Urinary bladder (tissue), 4 donors: Measurements from ENCODE around the gene CAPN12. TPM values are rescaled to one million over a fixed set of nuclear protein-coding genes. Genes with fewer than 3 reads are reported as not detected.
"Not testable (repeated sequence)": the region's sequence is repeated elsewhere in the genome, so short reads cannot be mapped to it uniquely, and the experiment has no call there.

Source experiments
- DNase-seq: peaks from one replicate; pipeline ENCODE4 v3.0.0-alpha.2; 2015; ENCODE audit errors: extremely low spot score
- H3K27ac ChIP-seq: one replicate; pipeline ENCODE4 v1.5.1; 2013; ENCODE audit warnings: low read depth, mild to moderate bottlenecking, moderate library complexity
- H3K36me3 ChIP-seq: one replicate; pipeline ENCODE4 v1.6.1; 2013; ENCODE audit warnings: mild to moderate bottlenecking, moderate library complexity; ENCODE audit not compliant: insufficient read depth
- H3K4me1 ChIP-seq: one replicate; pipeline ENCODE4 v1.6.1; 2013; ENCODE audit warnings: mild to moderate bottlenecking, moderate library complexity; ENCODE audit not compliant: insufficient read depth
- H3K4me3 ChIP-seq: one replicate; pipeline ENCODE4 v1.5.1; 2013; ENCODE audit warnings: low read depth, low read length
- WGBS: extraction: QIAGEN DNeasy Blood & Tissue Kit; methylation state at CpG from one replicate; pipeline ENCODE4 v1.1.7; 2013; 5-methylcytosine and 5-hydroxymethylcytosine counted together
- polyA plus RNA-seq: library from polyadenylated mRNA; stranded (reverse); fragments of 200-250 nt; gene quantifications from one replicate; pipeline ENCODE4 v1.2.3, GENCODE V29; 2013
- total RNA-seq: library from RNA; depleted of rRNA; stranded (reverse); fragments of >200 nt; gene quantifications from one replicate; pipeline ENCODE4 v1.2.3, GENCODE V29; 2014
- donor health status: healthy with polysubstance abuse.
- donor health status: healthy.

The CAPN12 gene
- total and polyA plus RNA-seq, 2 donors = 1.4 to 3.2 TPM

GRCh38 chr19:38761884-38762389 lies 17.7 kb upstream of the CAPN12 start:
- not testable (repeated sequence) for H3K4me3 ChIP-seq, H3K4me1 ChIP-seq, DNase-seq, H3K36me3 ChIP-seq, H3K27ac ChIP-seq
- 95% methylated on average over 9 of the region's 9 CpGs for WGBS

- 78% methylated on average over 6 of the region's 6 CpGs for WGBS
- not testable (repeated sequence) for H3K4me1 ChIP-seq, DNase-seq, H3K27ac ChIP-seq, H3K36me3 ChIP-seq, H3K4me3 ChIP-seq
These were observed 16.7 kb upstream of the CAPN12 start for GRCh38 chr19:38760805-38761517.

GRCh38 chr19:38759590-38760003 lies 15.3 kb upstream of the CAPN12 start:
- H3K4me3 ChIP-seq = no peak overlapping the region
- WGBS = 73% methylated on average over 10 of the region's 10 CpGs
- no peak for DNase-seq

GRCh38 chr19:38754196-38754595 lies 9.9 kb upstream of the CAPN12 start:
- 68% methylated on average over 2 of the region's 2 CpGs for WGBS
- H3K4me1 ChIP-seq, H3K36me3 ChIP-seq, H3K27ac ChIP-seq, DNase-seq, H3K4me3 ChIP-seq: not testable (repeated sequence)

More at GRCh38 chr19:38759590-38760003, 15.3 kb upstream of the CAPN12 start:
- Histone ChIP-seq H3K36me3 (no peaks in the 10 kb centered on the region), H3K27ac (no peak overlapping the region), H3K4me1 (no peaks in the 10 kb centered on the region)

- DNase-seq, H3K4me3 ChIP-seq, H3K4me1 ChIP-seq, H3K27ac ChIP-seq, H3K36me3 ChIP-seq: not testable (repeated sequence)
- WGBS = 78% methylated on average over 3 of the region's 3 CpGs
These were observed 9.5 kb upstream of the CAPN12 start for GRCh38 chr19:38753783-38754182.

- Histone ChIP-seq H3K4me3 (no peak overlapping the region), H3K36me3 (no peaks in the 10 kb centered on the region), H3K27ac (no peak overlapping the region), H3K4me1 (no peaks in the 10 kb centered on the region)
- DNase-seq = no peak
- 77% methylated on average over 7 of the region's 7 CpGs for WGBS
These were observed 1.0 kb upstream of the CAPN12 start for GRCh38 chr19:38745316-38745715.

- Histone ChIP-seq H3K27ac (no peak overlapping the region), H3K4me1 (no peaks in the 10 kb centered on the region), H3K4me3 (no peak overlapping the region), H3K36me3 (no peaks in the 10 kb centered on the region)
- no peak for DNase-seq
- 81% methylated on average over 6 of the region's 6 CpGs for WGBS
These were observed 600 bp upstream of the CAPN12 start for GRCh38 chr19:38744874-38745273.

GRCh38 chr19:38743394-38744297 lies 628 bp downstream of the CAPN12 start:
- WGBS = 69% methylated on average over 20 of the region's 20 CpGs
- Histone ChIP-seq H3K4me1 (no peaks in the 10 kb centered on the region), H3K27ac (no peak overlapping the region), H3K4me3 (no peak overlapping the region), H3K36me3 (no peaks in the 10 kb centered on the region)
- no peak for DNase-seq

GRCh38 chr19:38742906-38743305 lies 1.4 kb downstream of the CAPN12 start:
- Histone ChIP-seq H3K36me3 (no peaks in the 10 kb centered on the region), H3K4me3 (no peak overlapping the region), H3K27ac (no peak overlapping the region), H3K4me1 (no peaks in the 10 kb centered on the region)
- 88% methylated on average over 6 of the region's 6 CpGs for WGBS
- no peak for DNase-seq

GRCh38 chr19:38742296-38742695 lies 2.0 kb downstream of the CAPN12 start:
- Histone ChIP-seq H3K4me3 (no peak overlapping the region), H3K27ac (no peak overlapping the region), H3K4me1 (no peaks in the 10 kb centered on the region), H3K36me3 (no peaks in the 10 kb centered on the region)
- no peak for DNase-seq
- WGBS = 95% methylated on average over 9 of the region's 9 CpGs

- DNase-seq = no peak
- WGBS = 94% methylated on average over 15 of the region's 15 CpGs
- no peaks in the 10 kb centered on the region for H3K36me3 ChIP-seq
- H3K4me3 ChIP-seq = no peak overlapping the region
- H3K27ac ChIP-seq = no peak overlapping the region
- no peaks in the 10 kb centered on the region for H3K4me1 ChIP-seq
These were observed 2.6 kb downstream of the CAPN12 start for GRCh38 chr19:38741670-38742069.

- H3K4me1 ChIP-seq = no peaks in the 10 kb centered on the region
- H3K4me3 ChIP-seq = no peak overlapping the region
- H3K36me3 ChIP-seq = no peaks in the 10 kb centered on the region
- H3K27ac ChIP-seq = no peak overlapping the region
- 95% methylated on average over 2 of the region's 2 CpGs for WGBS
- no peak for DNase-seq
These were observed 3.3 kb downstream of the CAPN12 start for GRCh38 chr19:38740932-38741331.

- Histone ChIP-seq H3K4me1 (no peaks in the 10 kb centered on the region), H3K4me3 (no peak overlapping the region), H3K27ac (no peak overlapping the region), H3K36me3 (no peaks in the 10 kb centered on the region)
- WGBS = 86% methylated on average over 9 of the region's 9 CpGs
- DNase-seq = no peak
These were observed 4.0 kb downstream of the CAPN12 start for GRCh38 chr19:38740257-38740592.
